Activated gamma-delta T cell treated with anti-CD3 and anti-CD28 coated beads, Interleukin-2, amount 50 U/mL, for 16 hours (primary cell): ENCODE measurements around the gene HPX.
A peak's percentile ranks its signal among the peaks of the same experiment; 100 is the strongest.

Source experiments
- DNase-seq: peaks from one replicate; pipeline ENCODE4 v3.0.0-alpha.2; 2020; ENCODE audit warnings: low read depth

Gene HPX, protein sequence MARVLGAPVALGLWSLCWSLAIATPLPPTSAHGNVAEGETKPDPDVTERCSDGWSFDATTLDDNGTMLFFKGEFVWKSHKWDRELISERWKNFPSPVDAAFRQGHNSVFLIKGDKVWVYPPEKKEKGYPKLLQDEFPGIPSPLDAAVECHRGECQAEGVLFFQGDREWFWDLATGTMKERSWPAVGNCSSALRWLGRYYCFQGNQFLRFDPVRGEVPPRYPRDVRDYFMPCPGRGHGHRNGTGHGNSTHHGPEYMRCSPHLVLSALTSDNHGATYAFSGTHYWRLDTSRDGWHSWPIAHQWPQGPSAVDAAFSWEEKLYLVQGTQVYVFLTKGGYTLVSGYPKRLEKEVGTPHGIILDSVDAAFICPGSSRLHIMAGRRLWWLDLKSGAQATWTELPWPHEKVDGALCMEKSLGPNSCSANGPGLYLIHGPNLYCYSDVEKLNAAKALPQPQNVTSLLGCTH

DNA sequence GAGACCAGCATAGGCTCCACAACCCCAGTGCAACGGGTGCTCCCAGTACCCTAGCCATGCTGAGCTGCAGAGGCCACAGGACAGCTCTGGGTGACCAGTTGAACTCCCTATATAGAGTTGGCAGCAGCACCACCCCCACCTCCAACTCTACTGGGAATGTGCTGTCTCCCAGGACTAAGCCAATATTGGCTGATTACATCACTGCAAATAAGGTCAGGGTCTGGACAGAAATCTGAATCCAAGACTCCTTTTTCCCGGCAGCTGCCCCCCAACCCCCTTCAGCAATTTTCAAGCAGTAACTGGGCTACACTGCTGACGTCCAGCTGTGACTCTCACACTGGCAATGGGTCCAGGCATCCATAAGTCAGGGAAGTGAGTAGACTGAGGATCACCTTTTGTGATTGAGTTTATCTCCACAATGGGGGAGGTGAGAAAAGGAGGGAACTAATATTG, at the start of gene HPX:
HPX (minus strand) TSS at position 82 of the 453 bp plus-strand sequence; CDS start at position 58, 24 bp downstream.
- DNase-seq = no peak

DNA sequence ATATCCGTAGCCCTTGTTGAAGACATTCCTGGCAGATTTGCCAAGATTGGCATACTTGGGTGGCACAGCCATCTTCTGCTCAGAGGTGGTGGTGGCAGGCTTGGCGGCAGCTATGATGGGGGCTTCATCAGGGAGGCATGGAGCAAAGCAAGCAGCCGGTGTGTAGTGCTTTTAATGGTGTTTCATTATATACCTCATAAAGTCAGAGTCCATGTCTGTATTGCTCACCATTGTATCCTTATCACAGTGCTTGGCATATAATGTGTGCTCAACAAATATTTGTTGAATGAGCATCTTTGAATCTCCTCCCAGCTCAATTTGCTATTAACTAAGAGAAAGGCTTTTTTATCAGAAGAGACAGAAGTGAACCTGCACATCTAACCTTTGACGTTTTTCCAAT, 48.5 kb upstream of the HPX start:
- DNase-seq = no peak

DNA sequence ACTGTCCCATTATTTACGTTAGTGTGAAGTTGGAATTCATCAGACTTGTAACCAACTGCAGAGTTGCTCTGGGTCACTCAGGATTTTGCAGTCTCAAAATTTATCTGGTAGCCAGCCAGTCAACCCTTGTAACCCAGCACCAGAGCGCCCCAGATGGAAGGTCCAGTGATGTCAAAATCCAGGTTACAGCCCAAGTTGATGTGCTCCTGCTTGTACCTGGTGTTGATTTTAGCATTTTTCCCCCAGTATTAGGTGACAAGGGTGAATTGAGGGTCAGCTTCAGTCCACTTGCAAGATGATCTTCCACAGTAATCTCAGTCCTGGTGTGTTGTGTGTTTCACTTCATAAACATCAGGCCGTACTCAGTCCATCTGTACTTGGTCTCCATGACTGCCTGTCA, 48.0 kb upstream of the HPX start:
- no peak for DNase-seq

DNA sequence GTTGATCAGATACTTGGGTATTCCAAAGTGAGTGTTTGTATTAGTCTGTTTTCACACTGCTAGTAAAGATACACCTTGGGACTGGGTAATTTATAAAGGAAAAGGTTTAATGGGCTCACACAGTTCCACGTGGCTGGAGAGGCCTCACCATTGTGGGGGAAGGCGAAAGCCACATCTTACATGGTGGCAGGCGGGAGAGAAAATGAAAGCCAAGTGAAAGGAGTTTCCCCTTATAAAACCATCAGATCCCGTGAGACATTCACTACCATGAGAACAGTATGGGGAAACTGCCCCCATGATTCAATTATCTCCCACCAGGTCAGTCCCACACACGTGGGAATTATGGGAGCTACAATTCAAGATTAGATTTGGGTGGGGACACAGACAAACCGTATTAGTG, 47.6 kb upstream of the HPX start:
- no peak for DNase-seq

DNA sequence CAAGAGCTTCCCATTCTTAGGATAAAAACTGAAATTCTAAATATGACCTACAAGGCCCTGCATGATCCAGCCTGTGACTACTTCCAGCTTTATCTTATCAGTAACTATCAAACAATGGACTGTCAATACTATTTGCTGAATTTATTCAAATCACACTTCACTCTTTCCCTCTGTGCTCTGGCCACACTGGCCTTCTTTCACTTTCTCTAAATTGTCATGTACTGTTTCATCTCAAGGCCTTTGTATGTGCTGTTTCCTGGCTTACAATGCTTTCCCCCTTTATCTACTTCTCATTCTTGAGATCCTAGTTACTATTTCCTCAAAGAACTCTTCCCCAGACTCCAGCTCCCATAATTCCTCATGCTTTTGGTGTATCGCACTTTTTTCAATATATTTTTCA, 46.2 kb upstream of the HPX start:
- DNase-seq = no peak

DNA sequence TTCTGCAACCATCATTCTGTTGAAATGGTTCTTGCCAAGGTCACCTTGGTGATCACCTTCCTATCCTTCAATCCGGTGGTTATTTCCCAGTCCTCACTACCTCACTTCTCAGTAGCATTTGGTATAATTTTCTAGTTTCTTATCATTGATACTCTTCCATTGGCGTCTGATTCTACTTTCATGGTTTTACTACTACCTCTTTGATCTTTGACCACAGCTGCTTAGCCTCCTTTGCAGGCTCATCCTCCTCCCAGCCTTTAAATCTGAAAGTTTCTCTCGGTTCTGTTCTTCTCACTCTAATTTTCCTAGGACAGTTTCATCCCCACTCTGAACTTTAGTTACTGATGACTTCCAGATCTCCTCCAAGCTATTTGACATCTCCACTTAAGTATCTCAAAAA, 45.5 kb upstream of the HPX start:
- no peak for DNase-seq

DNA sequence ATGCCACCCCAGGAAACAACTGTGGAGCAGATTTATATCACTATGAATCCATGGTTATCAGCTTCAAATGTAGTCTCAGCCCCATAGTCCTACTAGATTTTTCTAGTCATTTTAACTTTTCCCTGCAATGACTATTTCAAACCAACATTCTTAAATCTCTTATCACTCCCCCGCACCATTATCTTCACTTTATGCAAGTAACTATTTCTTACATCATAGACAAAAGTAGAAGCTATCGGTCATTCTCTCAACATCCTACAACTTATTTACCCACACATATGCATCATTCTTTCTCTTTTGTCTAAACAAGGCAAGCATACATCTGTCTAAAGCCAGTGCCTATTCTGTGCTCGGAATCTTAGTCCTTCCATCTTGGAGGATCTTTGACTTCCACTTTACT, 44.9 kb upstream of the HPX start:
- DNase-seq = no peak

DNA sequence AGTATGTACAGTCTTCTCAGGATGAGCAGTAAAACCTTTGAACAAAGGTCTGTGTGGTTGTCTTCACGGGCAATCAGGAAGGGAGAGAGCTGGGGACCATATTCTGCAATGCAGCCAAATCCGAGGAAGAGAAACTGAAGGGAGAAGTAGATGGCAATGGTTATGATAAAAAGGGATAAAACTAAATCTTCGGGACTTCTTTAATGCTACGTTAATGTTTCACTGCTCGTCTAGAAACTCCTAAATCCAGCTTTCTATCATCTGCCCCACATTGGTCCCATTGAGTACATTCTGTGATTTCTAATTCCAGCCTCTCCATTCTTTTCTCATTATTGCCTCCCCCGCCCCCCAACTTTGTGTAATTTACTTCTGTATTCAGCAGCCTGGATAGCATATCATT, 42.2 kb upstream of the HPX start:
- DNase-seq = no peak

DNA sequence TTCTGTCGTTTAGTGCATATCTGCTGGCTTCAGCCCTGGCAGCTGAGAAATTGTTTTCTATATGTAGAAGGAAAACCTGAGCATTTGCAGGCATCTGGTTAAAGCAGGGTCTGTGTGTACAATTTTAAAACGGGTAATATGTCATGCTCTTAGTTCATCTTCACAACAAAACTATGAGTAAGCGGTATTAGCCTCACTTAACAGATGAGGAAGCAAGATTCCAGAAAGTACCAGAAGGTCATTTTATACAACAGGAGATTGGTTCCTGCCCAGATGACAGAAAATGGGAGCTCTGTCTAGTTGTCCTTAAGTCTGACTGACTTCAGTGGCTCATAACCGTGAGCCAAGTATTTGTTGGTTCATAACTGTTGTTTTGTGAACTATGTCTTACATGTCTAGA, 41.7 kb upstream of the HPX start:
- DNase-seq = no peak

DNA sequence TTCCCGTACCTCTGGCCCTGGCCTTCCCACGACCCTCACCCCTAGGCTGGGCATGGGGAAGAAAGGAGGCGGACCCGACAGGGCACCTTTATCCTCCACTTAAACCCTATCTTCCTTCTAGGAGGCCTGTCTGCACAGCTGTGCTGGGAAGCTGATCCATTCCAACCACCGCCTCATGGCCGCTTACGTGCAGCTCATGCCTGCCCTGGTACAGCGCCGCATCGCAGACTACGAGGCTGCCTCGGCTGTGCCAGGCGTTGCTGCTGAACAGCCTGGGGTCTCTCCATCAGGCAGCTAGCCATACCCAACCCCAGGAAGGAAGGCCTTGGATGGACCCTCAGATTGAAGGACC, 41.1 kb upstream of the HPX start:
- no peak for DNase-seq

DNA sequence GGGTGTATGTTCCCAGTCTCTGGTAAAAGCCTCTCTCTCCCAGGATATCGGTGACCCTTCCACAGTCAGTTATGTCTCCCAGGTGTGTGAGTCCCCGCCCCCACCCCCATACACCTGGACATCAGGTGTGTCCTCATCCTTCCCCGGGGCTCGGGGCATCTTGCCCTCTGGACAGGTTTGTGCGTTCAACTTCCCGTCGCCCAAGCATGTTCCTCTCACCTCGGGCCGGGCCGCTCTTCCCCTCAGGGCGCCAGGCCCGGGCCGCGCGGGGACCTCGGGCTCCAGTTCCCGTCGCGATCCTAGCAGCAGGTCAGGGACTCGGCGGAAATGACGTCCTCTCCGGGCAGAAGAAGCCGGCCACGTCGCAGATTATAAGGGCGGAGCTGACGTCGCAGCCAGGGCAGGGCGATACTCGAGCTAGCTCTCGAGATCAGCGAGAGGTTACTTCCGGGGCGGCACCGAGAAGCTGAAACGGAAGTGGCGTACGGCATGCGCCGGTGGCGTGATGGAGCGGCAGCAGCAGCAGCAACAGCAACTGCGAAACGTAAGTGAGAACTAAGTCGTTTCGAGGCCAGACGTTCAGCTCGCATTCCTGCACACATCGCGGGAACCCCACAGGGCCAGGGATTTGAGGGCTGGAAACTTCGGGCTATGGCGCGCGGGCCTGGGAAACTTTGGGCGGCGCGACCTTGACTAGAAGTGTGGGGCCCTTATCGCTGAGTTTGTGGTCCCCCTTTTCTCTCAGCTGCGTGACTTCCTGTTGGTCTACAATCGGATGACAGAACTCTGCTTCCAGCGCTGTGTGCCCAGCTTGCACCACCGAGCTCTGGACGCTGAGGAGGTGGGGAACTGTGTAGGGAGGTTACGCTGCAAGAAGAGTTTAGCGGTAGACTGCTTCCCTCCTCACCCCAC, 40.5 kb upstream of the HPX start, which contains the start of the genes ARFIP2 and TIMM10B:
ARFIP2 (minus strand) TSS at position 320 of the 912 bp plus-strand sequence. CDS start 910 bp downstream, outside the sequence.
TIMM10B (plus strand) TSS at position 490 of the 912 bp plus-strand sequence; CDS start at position 506, 16 bp downstream.
- DNase-seq = peak; percentile 93

DNA sequence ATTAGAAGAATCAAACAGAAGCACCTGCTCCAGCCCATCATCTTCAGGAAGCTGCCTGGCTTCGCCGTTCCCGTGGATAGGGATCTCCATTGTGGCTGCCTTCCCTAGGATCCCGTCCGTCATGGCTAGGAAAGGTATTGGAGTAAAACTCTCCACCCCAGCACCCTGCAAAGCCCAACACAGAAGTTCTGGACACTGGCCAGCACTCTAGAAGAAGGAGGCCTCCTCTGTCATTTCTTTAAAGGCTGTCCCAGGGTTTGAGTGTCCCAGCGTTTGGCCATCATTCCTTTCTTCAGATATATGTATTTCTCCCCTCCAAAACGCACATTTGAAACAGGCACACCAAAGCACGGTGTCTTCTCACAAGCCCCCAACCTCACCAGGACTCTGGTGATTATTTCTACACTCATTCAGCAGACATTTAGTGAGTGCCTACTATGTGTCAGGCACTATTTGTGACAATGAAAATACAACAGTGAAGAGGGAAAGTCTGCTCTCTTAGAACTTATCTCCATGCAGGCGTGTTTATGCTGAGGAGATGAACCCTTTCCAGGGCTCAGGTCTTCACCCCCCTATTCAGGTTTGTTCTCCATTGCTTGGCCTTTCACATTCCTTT, 39.6 kb upstream of the HPX start:
- no peak for DNase-seq

DNA sequence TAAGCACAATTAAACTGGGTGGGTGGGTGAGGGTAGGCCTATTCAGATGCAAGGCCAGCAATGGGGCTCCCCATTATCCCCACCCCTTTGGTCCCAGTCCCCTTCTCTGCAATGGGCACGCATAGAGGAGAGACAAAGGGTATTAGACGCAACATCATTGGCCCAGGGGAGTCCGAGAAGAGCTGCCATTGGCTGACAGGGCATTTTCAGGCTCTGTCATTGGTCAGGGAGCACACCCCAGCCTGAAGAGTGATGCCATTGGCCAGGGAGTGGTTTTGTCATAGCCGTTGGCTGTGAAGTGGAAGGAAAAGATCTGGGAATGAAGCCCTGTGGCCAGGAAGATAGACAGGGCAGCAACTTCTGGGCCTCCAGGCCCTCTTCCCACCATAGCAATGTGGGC, 35.8 kb upstream of the HPX start:
- no peak for DNase-seq

DNA sequence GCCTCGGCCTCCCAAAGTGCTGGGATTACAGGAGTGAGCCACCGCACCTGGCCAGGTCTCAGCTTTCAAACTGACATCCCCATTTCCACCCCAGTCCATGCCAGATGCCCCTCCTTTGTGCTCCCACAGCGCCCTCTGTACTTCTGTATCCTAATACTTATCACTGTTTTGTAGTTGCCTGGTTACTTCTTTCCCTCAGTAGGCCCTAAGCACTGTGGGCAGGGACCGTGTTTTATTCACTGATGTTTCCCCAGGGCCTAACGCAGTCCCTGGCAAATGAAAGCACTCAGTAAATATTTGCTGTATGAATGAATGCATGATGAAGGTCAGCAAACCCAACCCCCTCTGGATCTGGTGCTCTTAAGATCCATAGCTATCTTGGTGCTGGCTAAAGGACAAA, 35.1 kb upstream of the HPX start:
- DNase-seq = no peak

DNA sequence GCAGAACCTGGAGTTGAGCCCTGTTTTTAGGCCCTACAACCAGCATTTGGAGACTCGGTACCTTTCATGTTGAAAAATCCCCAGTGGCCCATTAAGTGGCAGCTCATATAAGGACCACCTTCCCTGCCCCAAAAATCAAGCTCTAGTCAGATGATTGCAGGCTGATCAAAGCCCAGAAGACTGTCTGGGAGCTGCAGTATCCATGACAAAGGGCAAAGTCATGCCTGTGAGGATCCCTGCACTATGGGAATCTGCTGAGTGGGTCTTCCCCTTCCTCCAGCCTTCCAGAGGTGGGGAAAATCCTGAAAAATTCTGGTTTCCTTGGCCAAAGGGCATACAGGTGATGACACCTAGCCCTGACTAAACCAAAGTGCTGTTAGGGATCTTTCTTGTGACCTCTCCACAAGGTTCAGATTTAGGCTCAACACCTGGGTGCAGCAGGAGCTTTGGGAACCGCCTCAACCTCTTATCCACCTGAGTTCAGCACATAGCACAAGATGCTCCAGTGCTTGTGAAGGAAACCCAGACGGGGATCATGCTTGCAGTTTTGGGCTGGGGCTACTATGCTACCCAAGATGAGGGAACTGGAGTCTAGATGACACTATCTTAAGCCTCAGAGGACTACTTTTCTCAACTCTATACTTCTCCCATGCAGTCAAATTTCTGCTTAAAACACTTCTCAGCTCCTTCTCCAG, 34.2 kb upstream of the HPX start:
- DNase-seq = no peak

DNA sequence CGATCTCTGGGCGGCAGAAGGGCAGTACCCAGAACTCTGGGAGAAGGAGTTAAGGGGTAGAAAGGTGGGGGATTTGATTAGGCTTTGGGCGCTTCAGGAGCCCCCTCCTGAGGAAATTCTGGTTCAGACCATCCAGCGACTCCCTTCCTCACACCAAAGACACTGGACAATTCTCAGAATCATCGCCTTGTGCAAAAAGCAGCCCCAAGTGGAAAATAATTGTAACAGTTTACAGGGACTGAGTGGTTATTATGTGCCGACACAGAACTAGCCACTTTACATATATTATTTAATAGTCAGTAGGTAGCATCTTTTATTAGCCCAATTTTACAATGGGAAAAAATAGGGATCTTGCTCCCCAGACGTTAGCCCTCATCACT, 33.6 kb upstream of the HPX start:
- DNase-seq = no peak

DNA sequence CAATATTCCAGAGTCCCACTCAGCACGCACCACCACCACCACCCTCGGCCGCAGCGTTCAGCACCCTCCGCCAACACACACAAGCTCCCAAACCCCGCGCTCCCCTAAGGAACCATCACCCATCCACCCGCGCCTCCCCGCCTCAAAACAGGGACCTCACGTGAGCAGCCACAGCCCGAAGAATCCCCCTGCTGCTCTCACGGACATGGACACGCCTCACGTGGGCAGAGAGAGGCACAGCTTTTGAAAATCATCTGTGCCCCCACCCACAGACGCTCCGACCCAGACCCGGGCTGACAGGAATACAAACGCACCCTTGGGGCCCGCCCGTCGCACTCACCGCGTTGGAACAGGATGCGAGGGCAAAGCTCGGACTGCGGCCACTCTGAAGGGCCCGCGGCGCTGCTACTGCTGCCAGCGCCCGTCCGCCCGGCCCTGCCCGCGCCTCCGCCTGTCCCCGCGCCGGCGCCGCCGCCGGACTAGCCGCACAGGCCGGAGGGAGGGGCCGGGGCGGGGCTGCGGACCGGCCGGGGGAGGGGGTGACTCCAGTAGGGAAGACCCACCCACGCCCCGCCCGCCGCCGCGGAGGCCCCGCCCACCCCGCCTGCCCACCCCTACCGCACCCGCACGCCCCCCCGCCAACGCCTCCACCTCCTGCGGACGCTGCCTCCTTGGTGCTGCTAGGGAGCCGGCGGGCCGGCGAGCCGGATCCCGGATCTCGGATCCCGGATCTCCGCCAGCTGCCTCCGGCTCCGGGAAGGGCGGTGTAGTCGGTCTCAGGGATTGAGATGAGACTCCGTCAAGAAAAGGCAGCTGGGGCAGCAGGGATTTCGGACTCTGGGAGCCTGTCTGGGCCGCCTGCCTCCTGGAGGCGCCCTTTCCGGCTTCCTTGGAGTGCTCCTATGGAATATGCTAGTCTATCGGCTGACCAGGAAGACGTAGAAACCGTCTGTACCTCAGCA, 32.9 kb upstream of the HPX start, which contains the start of gene TRIM3:
TRIM3 (minus strand) TSS at position 491 of the 962 bp plus-strand sequence. CDS start 8,246 bp downstream, outside the sequence.
- peak; percentile 59 for DNase-seq

DNA sequence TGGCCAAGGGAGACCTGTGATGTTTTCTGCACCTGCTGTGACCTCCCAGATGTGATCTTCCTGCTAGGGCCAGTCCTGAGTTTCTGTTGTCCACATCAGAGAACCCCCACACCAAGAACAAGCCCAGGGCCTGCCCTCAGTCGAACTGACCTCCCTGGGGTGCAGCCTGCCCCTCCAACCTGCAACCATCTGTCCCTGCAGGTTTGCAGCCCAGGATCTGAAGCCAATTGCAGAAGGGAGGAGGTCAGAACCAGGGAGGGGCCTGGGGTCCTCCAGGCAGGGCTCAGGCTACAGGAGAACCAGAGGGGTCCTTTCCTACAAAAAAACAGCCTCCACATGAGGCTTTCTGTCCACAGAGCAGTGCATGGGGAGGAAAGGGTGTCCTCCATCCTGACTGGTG, 32.1 kb upstream of the HPX start:
- DNase-seq = no peak

DNA sequence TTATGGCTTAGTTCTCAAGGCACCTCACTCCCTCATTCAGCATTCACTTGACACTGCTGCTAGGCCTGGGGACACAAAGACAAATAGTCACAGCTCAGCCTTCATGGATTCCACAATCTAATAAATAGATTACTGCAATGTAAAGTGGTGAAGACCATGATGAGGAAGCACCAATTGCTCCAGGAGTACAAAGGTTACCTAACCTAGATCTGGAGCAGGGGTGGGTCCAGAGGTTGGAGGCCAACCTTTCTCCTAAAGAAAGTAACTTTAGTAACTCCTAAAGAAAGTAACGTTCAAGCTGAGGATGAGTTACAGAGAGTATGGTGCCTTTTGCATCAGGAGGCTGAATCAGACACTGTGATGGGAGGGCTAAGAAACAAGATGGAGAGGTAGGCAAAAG, 28.8 kb upstream of the HPX start:
- DNase-seq = no peak

DNA sequence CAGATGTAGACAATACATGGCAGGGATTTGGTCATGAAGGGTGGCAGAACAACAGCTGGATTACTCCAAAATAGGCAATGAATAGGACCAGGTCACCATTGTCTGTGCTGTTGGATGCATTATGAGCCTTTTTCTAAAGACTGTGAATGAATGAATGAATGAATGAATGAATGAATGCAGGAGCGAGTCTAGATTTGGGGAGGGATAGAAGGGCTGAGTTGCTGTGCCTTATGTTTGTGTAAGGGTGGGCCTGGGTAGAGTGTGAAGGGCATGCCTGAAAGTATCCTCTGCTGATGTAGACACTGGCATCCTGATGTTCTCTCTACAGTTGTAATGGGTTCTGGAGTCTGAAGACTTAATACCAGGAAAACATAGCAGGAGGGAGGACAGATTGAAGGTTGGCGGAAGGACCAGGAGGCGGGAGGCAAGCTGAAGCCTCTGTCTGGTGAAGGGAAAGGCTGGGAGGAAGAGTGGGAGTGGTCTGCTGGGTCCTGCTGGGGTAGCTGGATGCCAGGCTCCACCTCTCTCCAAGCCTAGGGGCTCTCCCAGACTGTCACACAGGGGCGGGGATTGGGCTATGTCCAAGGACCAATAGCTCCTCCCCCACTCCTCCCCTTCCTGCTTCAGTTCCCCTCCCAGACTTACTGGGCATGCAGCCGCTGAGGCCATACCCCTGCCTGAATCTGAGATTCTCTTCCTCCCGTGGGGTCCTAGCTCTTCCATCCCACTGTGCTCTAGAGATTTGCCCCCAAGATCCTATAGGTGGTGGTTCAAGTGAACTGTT, 28.1 kb upstream of the HPX start:
- DNase-seq = no peak
